ENCODE results near the gene LRWD1. TPM values are rescaled to one million over a fixed set of nuclear protein-coding genes. Genes with fewer than 3 reads are reported as not detected.

The LRWD1 gene
- total RNA-seq, 1 donor from 2014 or later, result 24.4 TPM

- Histone ChIP-seq H3K4me3 (peak overlapping the region in 1 of 2 donors; percentile 99), H3K9me3 (no peaks in the 10 kb centered on the region), H3K27me3 (no peaks in the 10 kb centered on the region), H3K27ac (no peak overlapping the region), H3K4me1 (peaks cover 11 to 15% of the 10 kb centered on the region in 2 donors), H3K36me3 (peaks cover 0 to 10% of the 10 kb centered on the region in 2 donors)
- intact Hi-C loops (cut with DNase I), result no loop called here
- no peak for TF ChIP-seq CTCF (IDR thresholded peaks at IDR 0.05)
- DNase-seq (ENCODE audit: low spot score in 2 of 2), result no peak
These were observed 1.3 kb downstream of the LRWD1 start for GRCh38 chr7:102466097-102466496.

GRCh38 chr7:102467581-102468477 lies 3.0 kb downstream of the LRWD1 start:
- no peaks in the 10 kb centered on the region for H3K27me3 ChIP-seq
- H3K4me3 ChIP-seq, result no peak overlapping the region
- DNase-seq (ENCODE audit: low spot score in 2 of 2), result no peak
- H3K36me3 ChIP-seq, result peaks cover 14 to 24% of the 10 kb centered on the region in 2 donors
- intact Hi-C loops (cut with DNase I), result no loop called here
- no peak for TF ChIP-seq CTCF (IDR thresholded peaks at IDR 0.05)
- peaks cover 11 to 15% of the 10 kb centered on the region in 2 donors for H3K4me1 ChIP-seq
- no peak overlapping the region for H3K27ac ChIP-seq
- no peaks in the 10 kb centered on the region for H3K9me3 ChIP-seq

- Histone ChIP-seq H3K9me3 (no peaks in the 10 kb centered on the region), H3K27ac (no peak overlapping the region), H3K4me1 (peaks cover 9 to 11% of the 10 kb centered on the region in 2 donors), H3K36me3 (peaks cover 21 to 33% of the 10 kb centered on the region in 2 donors), H3K4me3 (no peak overlapping the region), H3K27me3 (no peaks in the 10 kb centered on the region)
- intact Hi-C loops (cut with DNase I), result no loop called here
- no peak for TF ChIP-seq CTCF (IDR thresholded peaks at IDR 0.05)
- no peak for DNase-seq (ENCODE audit: low spot score in 2 of 2)
These were observed 3.9 kb downstream of the LRWD1 start for GRCh38 chr7:102468478-102469350.

DNA sequence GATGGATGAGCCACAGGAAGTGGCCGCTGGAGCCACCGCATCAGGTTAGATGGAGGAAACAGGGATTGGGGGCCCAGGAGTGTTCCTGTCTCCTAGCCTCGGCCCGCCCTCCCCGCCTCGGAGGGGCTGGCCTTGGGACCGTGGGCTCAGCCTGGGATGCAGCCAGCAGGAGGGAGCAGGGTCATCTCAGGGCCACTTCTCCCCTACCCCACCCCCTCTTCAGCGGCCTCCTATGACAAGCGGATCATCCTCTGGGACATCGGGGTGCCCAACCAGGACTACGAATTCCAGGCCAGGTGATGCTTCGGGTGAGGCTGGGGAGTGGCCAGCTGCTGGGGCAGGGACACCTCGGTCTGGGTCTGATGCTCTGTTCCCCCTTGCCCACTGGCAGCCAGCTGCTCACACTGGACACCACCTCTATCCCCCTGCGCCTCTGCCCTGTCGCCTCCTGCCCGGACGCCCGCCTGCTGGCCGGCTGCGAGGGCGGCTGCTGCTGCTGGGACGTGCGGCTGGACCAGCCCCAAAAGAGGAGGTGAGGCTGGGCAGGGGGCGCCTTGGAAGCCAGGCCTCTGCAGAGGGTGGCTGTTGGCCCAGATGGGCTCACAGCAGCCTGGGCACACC lies 4.7 kb downstream of the LRWD1 start:
- Histone ChIP-seq H3K36me3 (peaks cover 23 to 33% of the 10 kb centered on the region in 2 donors), H3K27me3 (no peaks in the 10 kb centered on the region), H3K4me3 (no peak overlapping the region), H3K4me1 (peaks cover 5 to 7% of the 10 kb centered on the region in 2 donors), H3K9me3 (no peaks in the 10 kb centered on the region), H3K27ac (no peak overlapping the region)
- DNase-seq (ENCODE audit: low spot score in 2 of 2), result no peak
- intact Hi-C loops (cut with DNase I), result no loop called here
- TF ChIP-seq CTCF (IDR thresholded peaks at IDR 0.05), result no peak

DNA sequence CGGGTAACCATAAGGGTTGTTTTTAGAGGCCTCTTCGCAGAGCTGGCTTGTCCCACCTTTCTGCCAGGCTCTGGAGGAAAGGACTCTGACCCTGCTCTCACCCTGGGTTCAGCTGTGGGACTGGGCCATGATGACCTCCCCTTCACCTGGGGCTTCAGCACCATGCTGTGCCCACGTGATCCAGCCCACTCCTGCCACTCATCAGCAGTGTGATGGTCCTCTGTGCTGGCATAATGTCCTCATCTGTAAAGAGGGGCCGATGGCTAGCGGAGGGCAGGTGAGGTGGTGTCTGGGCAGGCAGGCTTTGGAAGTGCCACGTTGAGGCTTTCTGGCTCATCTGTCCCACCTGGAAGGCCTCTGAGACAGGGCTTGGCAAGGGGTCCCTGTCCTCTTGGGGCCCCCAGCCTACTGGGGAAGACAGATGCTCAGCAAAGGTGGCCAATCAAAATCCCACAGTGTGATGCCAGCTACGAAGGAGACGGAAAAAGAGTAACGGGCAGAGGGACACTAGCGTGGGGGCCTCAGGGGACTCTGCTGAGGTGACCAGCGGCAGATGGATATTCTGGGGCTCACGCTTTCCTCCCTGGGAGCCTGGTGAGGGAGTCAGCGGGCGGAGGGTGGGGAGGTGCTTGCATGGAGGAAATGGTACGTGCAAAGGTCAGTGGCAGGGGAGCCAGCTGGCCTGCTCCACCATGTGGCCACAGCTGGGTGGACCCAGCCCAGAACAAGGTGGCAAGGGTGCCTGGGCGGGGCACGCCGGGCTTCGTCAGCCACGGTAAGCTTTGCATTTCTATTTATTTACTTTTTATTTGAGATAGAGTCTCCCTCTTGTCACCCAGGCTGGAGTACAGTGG lies 5.4 kb downstream of the LRWD1 start:
- TF ChIP-seq CTCF (IDR thresholded peaks at IDR 0.05), result no peak
- H3K9me3 ChIP-seq, result no peaks in the 10 kb centered on the region
- no peak overlapping the region for H3K27ac ChIP-seq
- no peak for DNase-seq (ENCODE audit: low spot score in 2 of 2)
- no peak overlapping the region for H3K4me3 ChIP-seq
- H3K27me3 ChIP-seq, result no peaks in the 10 kb centered on the region
- H3K36me3 ChIP-seq, result peaks cover 23 to 33% of the 10 kb centered on the region in 2 donors
- intact Hi-C loops (cut with DNase I), result no loop called here
- H3K4me1 ChIP-seq, result peaks cover 5 to 7% of the 10 kb centered on the region in 2 donors
